ENCODE results near the gene FSTL3. TPM values are rescaled to one million over a fixed set of nuclear protein-coding genes. Genes with fewer than 3 reads are reported as not detected.

FSTL3 gene
- total RNA-seq, 2 donors from 2014 or later: 4.5 to 10.1 TPM

DNA sequence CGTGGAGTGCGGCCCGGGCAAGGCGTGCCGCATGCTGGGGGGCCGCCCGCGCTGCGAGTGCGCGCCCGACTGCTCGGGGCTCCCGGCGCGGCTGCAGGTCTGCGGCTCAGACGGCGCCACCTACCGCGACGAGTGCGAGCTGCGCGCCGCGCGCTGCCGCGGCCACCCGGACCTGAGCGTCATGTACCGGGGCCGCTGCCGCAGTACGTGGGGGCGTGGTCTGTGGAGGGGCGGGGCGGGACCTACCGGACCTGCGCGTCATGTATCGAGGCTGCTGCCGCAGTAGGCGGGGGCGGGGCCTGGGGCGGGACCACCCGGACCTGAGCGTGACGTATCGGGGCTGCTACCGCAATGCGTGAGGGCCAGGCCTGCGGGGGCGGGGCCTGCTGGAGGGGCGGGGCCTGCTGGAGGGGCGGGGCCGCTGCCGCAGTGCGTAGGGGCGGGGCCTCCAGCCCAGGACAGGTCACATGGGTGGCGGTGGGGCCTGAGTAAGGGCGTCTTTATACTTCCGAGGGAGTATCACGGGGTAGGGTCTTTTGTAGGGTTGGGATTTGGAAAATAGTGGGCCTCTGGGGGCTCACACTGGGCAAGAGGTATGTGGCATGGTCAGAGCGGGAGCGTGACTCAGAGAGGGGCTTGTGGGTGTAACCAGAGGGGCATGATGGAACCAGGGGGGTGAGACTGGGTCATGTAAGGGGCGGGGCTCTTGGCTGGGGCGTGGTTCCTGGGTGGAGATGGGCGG, 4.3 kb downstream of the FSTL3 start:
- peak; percentile 100 for DNase-seq
- Histone ChIP-seq H3K9ac (ENCODE audit: low read depth in 2 of 2, low read length in 2 of 2) (peak overlapping the region; percentile 68 to 90), H3K4me1 (no peaks in the 10 kb centered on the region), H3K4me3 (peak overlapping the region; percentile 58), H3K27me3 (peaks cover 12% of the 10 kb centered on the region), H3K9me3 (no peaks in the 10 kb centered on the region), H3K27ac (peak overlapping the region; percentile 81), H3K36me3 (no peaks in the 10 kb centered on the region)
- TF ChIP-seq, protein P1, sequence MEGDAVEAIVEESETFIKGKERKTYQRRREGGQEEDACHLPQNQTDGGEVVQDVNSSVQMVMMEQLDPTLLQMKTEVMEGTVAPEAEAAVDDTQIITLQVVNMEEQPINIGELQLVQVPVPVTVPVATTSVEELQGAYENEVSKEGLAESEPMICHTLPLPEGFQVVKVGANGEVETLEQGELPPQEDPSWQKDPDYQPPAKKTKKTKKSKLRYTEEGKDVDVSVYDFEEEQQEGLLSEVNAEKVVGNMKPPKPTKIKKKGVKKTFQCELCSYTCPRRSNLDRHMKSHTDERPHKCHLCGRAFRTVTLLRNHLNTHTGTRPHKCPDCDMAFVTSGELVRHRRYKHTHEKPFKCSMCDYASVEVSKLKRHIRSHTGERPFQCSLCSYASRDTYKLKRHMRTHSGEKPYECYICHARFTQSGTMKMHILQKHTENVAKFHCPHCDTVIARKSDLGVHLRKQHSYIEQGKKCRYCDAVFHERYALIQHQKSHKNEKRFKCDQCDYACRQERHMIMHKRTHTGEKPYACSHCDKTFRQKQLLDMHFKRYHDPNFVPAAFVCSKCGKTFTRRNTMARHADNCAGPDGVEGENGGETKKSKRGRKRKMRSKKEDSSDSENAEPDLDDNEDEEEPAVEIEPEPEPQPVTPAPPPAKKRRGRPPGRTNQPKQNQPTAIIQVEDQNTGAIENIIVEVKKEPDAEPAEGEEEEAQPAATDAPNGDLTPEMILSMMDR (IDR thresholded peaks at IDR 0.05): peak; percentile 24
- intact Hi-C loops (cut with DNase I): no loop called here

DNA sequence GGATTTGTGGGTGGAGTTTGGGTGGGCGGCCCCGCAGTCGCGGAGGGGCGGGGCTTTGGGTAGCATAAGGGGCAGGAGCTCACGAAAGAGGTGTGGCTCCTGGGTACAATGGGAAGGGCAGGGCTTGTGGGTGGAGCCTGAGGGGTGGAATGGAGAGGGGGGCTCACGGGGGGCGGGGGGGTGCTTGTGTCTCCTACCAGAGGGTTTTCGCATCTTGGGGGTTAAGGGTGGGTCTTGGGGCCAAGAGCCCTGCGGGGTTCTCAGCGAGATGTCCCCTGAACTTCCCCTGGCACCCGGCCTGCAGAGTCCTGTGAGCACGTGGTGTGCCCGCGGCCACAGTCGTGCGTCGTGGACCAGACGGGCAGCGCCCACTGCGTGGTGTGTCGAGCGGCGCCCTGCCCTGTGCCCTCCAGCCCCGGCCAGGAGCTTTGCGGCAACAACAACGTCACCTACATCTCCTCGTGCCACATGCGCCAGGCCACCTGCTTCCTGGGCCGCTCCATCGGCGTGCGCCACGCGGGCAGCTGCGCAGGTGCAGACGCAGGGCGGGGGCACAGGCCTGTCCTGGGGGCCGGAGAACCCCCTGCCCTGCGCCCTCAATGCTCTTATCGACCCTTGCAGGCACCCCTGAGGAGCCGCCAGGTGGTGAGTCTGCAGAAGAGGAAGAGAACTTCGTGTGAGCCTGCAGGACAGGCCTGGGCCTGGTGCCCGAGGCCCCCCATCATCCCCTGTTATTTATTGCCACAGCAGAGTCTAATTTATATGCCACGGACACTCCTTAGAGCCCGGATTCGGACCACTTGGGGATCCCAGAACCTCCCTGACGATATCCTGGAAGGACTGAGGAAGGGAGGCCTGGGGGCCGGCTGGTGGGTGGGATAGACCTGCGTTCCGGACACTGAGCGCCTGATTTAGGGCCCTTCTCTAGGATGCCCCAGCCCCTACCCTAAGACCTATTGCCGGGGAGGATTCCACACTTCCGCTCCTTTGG, 5.1 kb downstream of the FSTL3 start:
- Histone ChIP-seq H3K4me3 (no peak overlapping the region), H3K9ac (ENCODE audit: low read depth in 2 of 2, low read length in 2 of 2) (peak overlapping the region in 1 of 2 donors; percentile 68), H3K27me3 (peaks cover 12% of the 10 kb centered on the region), H3K27ac (no peak overlapping the region), H3K4me1 (no peaks in the 10 kb centered on the region), H3K9me3 (no peaks in the 10 kb centered on the region), H3K36me3 (no peaks in the 10 kb centered on the region)
- TF ChIP-seq, protein P1 (IDR thresholded peaks at IDR 0.05): no peak
- intact Hi-C loops (cut with DNase I): no loop called here
- DNase-seq: no peak

DNA sequence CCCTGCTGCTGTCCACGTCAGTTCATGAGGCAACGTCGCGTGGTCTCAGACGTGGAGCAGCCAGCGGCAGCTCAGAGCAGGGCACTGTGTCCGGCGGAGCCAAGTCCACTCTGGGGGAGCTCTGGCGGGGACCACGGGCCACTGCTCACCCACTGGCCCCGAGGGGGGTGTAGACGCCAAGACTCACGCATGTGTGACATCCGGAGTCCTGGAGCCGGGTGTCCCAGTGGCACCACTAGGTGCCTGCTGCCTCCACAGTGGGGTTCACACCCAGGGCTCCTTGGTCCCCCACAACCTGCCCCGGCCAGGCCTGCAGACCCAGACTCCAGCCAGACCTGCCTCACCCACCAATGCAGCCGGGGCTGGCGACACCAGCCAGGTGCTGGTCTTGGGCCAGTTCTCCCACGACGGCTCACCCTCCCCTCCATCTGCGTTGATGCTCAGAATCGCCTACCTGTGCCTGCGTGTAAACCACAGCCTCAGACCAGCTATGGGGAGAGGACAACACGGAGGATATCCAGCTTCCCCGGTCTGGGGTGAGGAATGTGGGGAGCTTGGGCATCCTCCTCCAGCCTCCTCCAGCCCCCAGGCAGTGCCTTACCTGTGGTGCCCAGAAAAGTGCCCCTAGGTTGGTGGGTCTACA, 6.6 kb downstream of the FSTL3 start:
- Histone ChIP-seq H3K4me1 (no peaks in the 10 kb centered on the region), H3K36me3 (no peaks in the 10 kb centered on the region), H3K9ac (ENCODE audit: low read depth in 2 of 2, low read length in 2 of 2) (no peak overlapping the region), H3K27ac (no peak overlapping the region), H3K4me3 (no peak overlapping the region), H3K27me3 (no peaks in the 10 kb centered on the region), H3K9me3 (no peaks in the 10 kb centered on the region)
- TF ChIP-seq, protein P1 (IDR thresholded peaks at IDR 0.05): no peak
- DNase-seq: no peak
- intact Hi-C loops (cut with DNase I): no loop called here

DNA sequence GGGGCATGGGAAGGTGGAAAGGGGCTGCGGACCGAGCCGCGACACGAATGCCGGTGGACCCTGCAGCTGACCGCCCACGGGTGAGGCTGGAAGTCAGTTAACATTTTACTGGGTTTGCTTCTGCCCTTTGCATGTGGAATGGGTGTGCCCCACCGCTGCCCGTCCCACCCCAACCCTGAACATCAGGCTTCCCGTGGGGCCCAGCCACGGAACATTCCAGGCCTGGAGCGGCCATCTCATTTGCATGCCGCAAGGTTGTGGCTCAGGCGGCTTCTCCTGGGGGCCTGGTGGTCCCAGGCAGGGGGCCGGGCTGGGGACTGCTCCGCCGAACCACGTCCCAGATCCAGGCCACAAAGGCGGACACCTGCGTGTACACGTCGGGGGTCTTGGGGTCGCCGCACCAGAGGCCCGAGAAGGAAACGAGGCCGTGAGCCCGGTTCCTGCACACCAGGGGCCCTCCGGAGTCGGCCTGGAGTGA, 9.3 kb downstream of the FSTL3 start:
- Histone ChIP-seq H3K4me3 (no peak overlapping the region), H3K9me3 (no peaks in the 10 kb centered on the region), H3K27ac (no peak overlapping the region), H3K36me3 (no peaks in the 10 kb centered on the region), H3K4me1 (no peaks in the 10 kb centered on the region), H3K27me3 (no peaks in the 10 kb centered on the region), H3K9ac (ENCODE audit: low read depth in 2 of 2, low read length in 2 of 2) (no peak overlapping the region)
- intact Hi-C loops (cut with DNase I): no loop called here
- TF ChIP-seq, protein P1 (IDR thresholded peaks at IDR 0.05): no peak
- DNase-seq: no peak
